AG10803 (cell line): ENCODE data around the gene NCOA3.

Experiments used
- DNase-seq: peaks from one replicate; pipeline ENCODE4 v3.0.0; 2010; ENCODE audit warnings: low read depth
- H3K4me3 ChIP-seq: 2 replicates; pipeline ENCODE4 v1.5.1; 2011; ENCODE audit warnings: mild to moderate bottlenecking, low read length, control low read depth
- CTCF ChIP-seq: conservative IDR thresholded peaks from 2 replicates; pipeline ENCODE4 v1.5.1; 2011; ENCODE audit warnings: mild to moderate bottlenecking, low read length, control low read depth, inconsistent platforms

NCOA3 gene

GRCh38 chr20:47691625-47692024, 189.9 kb downstream of the NCOA3 start:
- no peak overlapping the region for H3K4me3 ChIP-seq
- DNase-seq: peak; percentile 21
- no peak for TF ChIP-seq CTCF

- DNase-seq: no peak
- no peak overlapping the region for H3K4me3 ChIP-seq
- no peak for TF ChIP-seq CTCF
These were observed 192.5 kb downstream of the NCOA3 start for GRCh38 chr20:47694021-47694818.

GRCh38 chr20:47696856-47697255, 195.2 kb downstream of the NCOA3 start:
- no peak for TF ChIP-seq CTCF
- H3K4me3 ChIP-seq: no peak overlapping the region
- no peak for DNase-seq

GRCh38 chr20:47698142-47698541, 196.5 kb downstream of the NCOA3 start:
- H3K4me3 ChIP-seq: no peak overlapping the region
- no peak for TF ChIP-seq CTCF
- DNase-seq: no peak

GRCh38 chr20:47699818-47700217, 198.1 kb downstream of the NCOA3 start:
- no peak overlapping the region for H3K4me3 ChIP-seq
- no peak for TF ChIP-seq CTCF
- DNase-seq: no peak

GRCh38 chr20:47700327-47700726, 198.6 kb downstream of the NCOA3 start:
- DNase-seq: no peak
- TF ChIP-seq CTCF: no peak
- no peak overlapping the region for H3K4me3 ChIP-seq

- no peak for TF ChIP-seq CTCF
- peak; percentile 64 for DNase-seq
- no peak overlapping the region for H3K4me3 ChIP-seq
These were observed 199.9 kb downstream of the NCOA3 start for GRCh38 chr20:47701612-47702011.
